ENCODE measurements around the gene COL27A1. TPM values are rescaled to one million over a fixed set of nuclear protein-coding genes. Genes with fewer than 3 reads are reported as not detected.

COL27A1 gene
- total and polyA plus RNA-seq, 9 of the 15 experiments (the other 6 are each of a cell fraction or from before 2014, with no cell fraction given), result 0.07 TPM; not detected in 8

GRCh38 chr9:114338187-114338586, 182.8 kb downstream of the COL27A1 start:
- BruUV-seq (replicated peaks), result no TSS peak
- no peak overlapping the region for H3K4me2 ChIP-seq (ENCODE audit: insufficient read depth, low read length)
- peaks cover 6% of the 10 kb centered on the region; the same call in 2 of the 3 replicates for H3K36me3 ChIP-seq (ENCODE audit: control insufficient read depth, insufficient read depth, low read length)
- no peak for TF ChIP-seq MAFG (tag; conservative IDR thresholded peaks at IDR 0.05)
- no peak for TF ChIP-seq MTF1 (CRISPR knock-in tag; IDR thresholded peaks at IDR 0.05; ENCODE audit: borderline replicate concordance)
- TF ChIP-seq POLR2B (IDR thresholded peaks at IDR 0.05; ENCODE audit: low read depth, partially characterized antibody), result no peak
- no peak for TF ChIP-seq ZNF133 (CRISPR knock-in tag; IDR thresholded peaks at IDR 0.05)
- TF ChIP-seq ELF2 (CRISPR knock-in tag; IDR thresholded peaks at IDR 0.05), result no peak
- TF ChIP-seq TRIM28 (IDR thresholded peaks at IDR 0.05), result no peak
- TF ChIP-seq YBX1 (IDR thresholded peaks at IDR 0.05), result no peak
- TF ChIP-seq ZBTB8A (IDR thresholded peaks at IDR 0.05; ENCODE audit: partially characterized antibody), result no peak
- TF ChIP-seq EP300 (IDR thresholded peaks at IDR 0.05; ENCODE audit: low read length), result no peak
- TF ChIP-seq ILK (tag; IDR thresholded peaks at IDR 0.05; ENCODE audit: borderline replicate concordance, low read depth), result no peak
- no peak for TF ChIP-seq ELK3 (CRISPR knock-in tag; IDR thresholded peaks at IDR 0.05)
- no peak for TF ChIP-seq TCF7 (IDR thresholded peaks at IDR 0.05; ENCODE audit: borderline replicate concordance)
- no peak for TF ChIP-seq KHSRP (IDR thresholded peaks at IDR 0.05)
- TF ChIP-seq ZNF354B (CRISPR knock-in tag; IDR thresholded peaks at IDR 0.05), result no peak
- TF ChIP-seq SAFB2 (IDR thresholded peaks at IDR 0.05; ENCODE audit: borderline replicate concordance, low read depth, low read length, severe bottlenecking), result no peak
- no peak for FAIRE-seq
- H3K9ac ChIP-seq (ENCODE audit: insufficient read depth in 1 of 2, low read depth in 2 of 2, low read length in 2 of 2), result no peak overlapping the region
- ChIA-PET CTCF (ENCODE audit: low intra/inter-chr PET ratio) (interaction anchor here (0.6 kb wide), 1 partner anchor 67 kb away, joined by 3 read pairs; no protein-coding TSS in a partner anchor), POLR2A (interaction anchor here (1.2 kb wide), 1 partner anchor 11 kb away, joined by 4 read pairs; no protein-coding TSS in a partner anchor)
- ATAC-seq, result no peak
- no peaks in the 10 kb centered on the region for H3K79me2 ChIP-seq (ENCODE audit: control insufficient read depth, insufficient read depth, low read length)
- no peaks in the 10 kb centered on the region for H3K9me1 ChIP-seq (ENCODE audit: control insufficient read depth, insufficient read depth, low read length)
- DNase-seq (ENCODE audit: extremely low read depth in 1 of 4, low spot score in 3 of 4), result no peak
- peaks cover 0 to 3% of the 10 kb centered on the region in 2 experiments; a peak in 1 of 5 replicates for H3K4me1 ChIP-seq (replicated peaks in 1 of 2; ENCODE audit: control insufficient read depth in 2 of 2, insufficient read depth in 2 of 2, low read length in 2 of 2)
- 60% methylated on average over 2 of the region's 2 CpGs for WGBS (ENCODE audit: insufficient coverage, low coverage, missing lambda C conversion rate)
- H4K20me1 ChIP-seq (replicated peaks; ENCODE audit: control insufficient read depth, insufficient read depth, low read length), result peaks cover 7% of the 10 kb centered on the region; the same call in 1 of the 2 replicates
- no peaks in the 10 kb centered on the region for H3K9me3 ChIP-seq (replicated peaks; ENCODE audit: control insufficient read depth, insufficient read depth, low read depth, low read length)
- no peak overlapping the region for H3K4me3 ChIP-seq
- no peak overlapping the region for H2AFZ ChIP-seq (ENCODE audit: low read depth, low read length)
- intact Hi-C loops (cut with micrococcal nuclease), result loop anchor here (2.0 to 5.0 kb wide), 3 partner anchors 55 to 314 kb away; no protein-coding TSS in a partner anchor
- no peak overlapping the region for H3K27ac ChIP-seq (ENCODE audit: extremely low read depth, low read depth, low read length)
- in situ Hi-C loops (cut with MboI), result no loop called here
- H3K27me3 ChIP-seq (ENCODE audit: control insufficient read depth in 2 of 2, insufficient read depth in 2 of 2, low read length in 2 of 2), result no peaks in the 10 kb centered on the region

Measured in K562 (cell line).